Stimulated activated CD8-positive, alpha-beta memory T cell treated with anti-CD3 and anti-CD28 coated beads, Interleukin-7, amount 100 ng/mL, for 4 hours (primary cell): ENCODE data around the gene CCDC93.

Experiments used
- DNase-seq, 2 donors: peaks; one replicate each; pipeline ENCODE4 v3.0.0-alpha.2; 2020; ENCODE audit warnings: low read depth in 2 of 2

The CCDC93 gene

GRCh38 chr2:117902933-117903332 is 110.9 kb downstream of the CCDC93 start:
- no peak for DNase-seq

- no peak for DNase-seq
These were observed 125.0 kb downstream of the CCDC93 start for GRCh38 chr2:117888897-117889296.

DNA sequence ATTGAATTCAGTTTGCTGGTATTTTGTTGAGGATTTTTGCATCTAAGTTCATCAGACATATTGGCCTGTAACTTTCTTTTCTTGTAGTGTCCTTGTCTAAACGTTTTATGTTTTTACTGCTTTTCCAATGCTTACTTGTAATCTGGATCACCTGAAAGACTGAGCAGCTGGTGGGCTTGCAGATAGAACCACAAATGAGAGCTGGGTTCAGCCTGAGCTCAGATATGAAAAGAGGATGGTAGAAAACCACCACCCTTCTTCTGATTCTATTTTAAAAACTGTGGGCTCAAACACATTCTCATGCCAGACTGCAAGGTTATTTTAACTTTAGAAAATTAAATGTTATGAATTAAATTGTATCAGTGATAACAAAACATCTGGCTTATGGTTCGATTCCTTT is 128.6 kb downstream of the CCDC93 start:
- DNase-seq: no peak

DNA sequence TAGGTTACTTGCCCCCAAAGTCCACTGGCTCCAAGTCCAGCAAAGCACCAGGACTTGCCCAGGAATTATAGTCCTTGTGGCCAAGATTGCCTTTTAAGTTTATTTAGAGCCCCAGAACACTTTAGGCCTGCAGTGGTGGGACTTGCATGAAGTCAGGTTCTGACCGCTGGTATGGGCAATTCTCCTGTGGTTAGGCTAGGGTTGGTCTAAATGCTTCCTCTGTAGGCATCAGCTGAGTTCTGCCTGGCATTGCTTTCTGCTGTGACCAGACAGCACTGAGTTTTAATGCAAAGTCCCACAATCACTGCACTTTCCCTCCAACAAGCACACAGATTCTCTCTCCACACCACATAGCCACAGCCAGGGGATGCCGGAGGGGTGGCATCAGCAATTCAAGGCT is 134.9 kb downstream of the CCDC93 start:
- no peak for DNase-seq

GRCh38 chr2:117875786-117876185 is 138.1 kb downstream of the CCDC93 start:
- no peak for DNase-seq
